Transverse colon (tissue), 4 donors: Measurements from ENCODE around the gene LAPTM5. TPM values are rescaled to one million over a fixed set of nuclear protein-coding genes. Genes with fewer than 3 reads are reported as not detected.

Experiments
- DNase-seq: peaks from one replicate; pipeline ENCODE4 v3.0.0-alpha.2; 2019
- H3K27ac ChIP-seq, 4 donors: fragments of 200-600 bp; sonication (generic); 2 replicates each; pipeline ENCODE4 v1.5.1; 2016 to 2018; ENCODE audit warnings: inconsistent platforms in 4 of 4
- H3K27me3 ChIP-seq: fragments of 200-600 bp; sonication (generic); 2 replicates; pipeline ENCODE4 v1.5.1; 2017; ENCODE audit warnings: inconsistent platforms
- H3K36me3 ChIP-seq, 4 donors: fragments of 200-600 bp; sonication (generic); 2 replicates each; pipeline ENCODE4 v1.5.1; 2017 to 2019; ENCODE audit warnings: inconsistent platforms in 4 of 4
- H3K4me1 ChIP-seq, 4 donors: fragments of 200-600 bp; sonication (generic); 2 replicates each; pipeline ENCODE4 v1.5.1; 2017 to 2020; ENCODE audit warnings: inconsistent platforms in 4 of 4
- H3K4me3 ChIP-seq, 4 donors: fragments of 200-600 bp; sonication (generic); 1 replicate in 1 of 4; 2 replicates in 3 of 4; pipeline versions ENCODE4 v1.5.1 to v1.6.1; 2017 to 2019; ENCODE audit warnings: inconsistent platforms in 4 of 4
- H3K9me3 ChIP-seq, 2 donors: fragments of 200-600 bp; sonication (generic); 2 replicates each; pipeline ENCODE4 v1.5.1; 2017 to 2019; ENCODE audit warnings: inconsistent platforms in 2 of 2
- CTCF ChIP-seq, 5 experiments: fragments of 200-600 bp in 3 of 5; fragments of 450-650 bp in 2 of 5; sonication (generic) in 3 of 5; IDR thresholded peaks; 1 replicate in 2 of 5; 2 replicates in 3 of 5; pipeline ENCODE4 v1.5.1; 2016 to 2017; ENCODE audit warnings: antibody characterized with exemption in 5 of 5, inconsistent platforms in 3 of 5, mild to moderate bottlenecking in 2 of 5, moderate library complexity in 1 of 5
- EP300 ChIP-seq: sonication (generic); formaldehyde crosslinking; IDR thresholded peaks from one replicate; pipeline ENCODE4 v1.6.1; 2017; ENCODE audit warnings: antibody characterized with exemption, low read depth
- POLR2A ChIP-seq: fragments of 450-650 bp; IDR thresholded peaks from one replicate; pipeline ENCODE4 v1.6.1; 2016; ENCODE audit warnings: antibody characterized with exemption, mild to moderate bottlenecking, moderate library complexity
- POLR2AphosphoS5 ChIP-seq, 3 donors: sonication (generic); formaldehyde crosslinking; IDR thresholded peaks; one replicate each; pipeline ENCODE4 v1.6.1; 2016; ENCODE audit warnings: antibody characterized with exemption in 3 of 3
- WGBS, 2 donors: methylation state at CpG; one replicate each; pipeline ENCODE4 v1.1.5; 2018; ENCODE audit warnings: low coverage in 1 of 2; 5-methylcytosine and 5-hydroxymethylcytosine counted together
- in situ Hi-C, 4 donors: fragments of 200-750 bp; cut with MboI; loops; one replicate each; pipeline versions ENCODE4 v1.15.0 to v1.15.1; 2017; ENCODE audit warnings: low sequenced_read_pairs in 3 of 4, low pct_ligation_motif_present in 1 of 4, low pct_unique_long_range_greater_than_20kb in 1 of 4
- intact Hi-C: fragments of 100-400 bp; cut with DNase I; formaldehyde crosslinking; loops from one replicate; pipeline ENCODE4 v1.15.1; 2023; ENCODE audit warnings: low total_unique reads
- total RNA-seq, 4 donors: library from RNA; depleted of rRNA; stranded (reverse); fragments of >200 nt; gene quantifications; one replicate each; pipeline ENCODE4 v1.1.0, GENCODE V29; 2016

LAPTM5 gene
- total RNA-seq, 4 donors from 2014 or later = 5.2 to 66.6 (median 34.5) TPM

- no peaks in the 10 kb centered on the region for H3K27me3 ChIP-seq
- no peak overlapping the region for H3K4me3 ChIP-seq
- TF ChIP-seq POLR2A (no peak), EP300 (no peak), POLR2AphosphoS5 (IDR thresholded peaks at IDR 0.05) (no peak), CTCF (IDR thresholded peaks at IDR 0.05) (no peak)
- no peaks in the 10 kb centered on the region for H3K9me3 ChIP-seq
- intact Hi-C loops = no loop called here
- in situ Hi-C loops = loop anchor here in 2 of 4 donors (5.0 to 25.0 kb wide), 2 partner anchors 114 to 364 kb away; no protein-coding TSS in a partner anchor
- H3K27ac ChIP-seq = peak overlapping the region; percentile 10 to 41 (median 38)
- DNase-seq = peak; percentile 51
- WGBS, 2 donors = 64 to 100% methylated on average over 1 to 9 of the region's 9 CpGs
- no peaks in the 10 kb centered on the region for H3K36me3 ChIP-seq
- peaks cover 0 to 13% (median 8%) of the 10 kb centered on the region in 4 donors for H3K4me1 ChIP-seq
Measured at GRCh38 chr1:30798389-30799232, 41.0 kb upstream of the LAPTM5 start.

DNA sequence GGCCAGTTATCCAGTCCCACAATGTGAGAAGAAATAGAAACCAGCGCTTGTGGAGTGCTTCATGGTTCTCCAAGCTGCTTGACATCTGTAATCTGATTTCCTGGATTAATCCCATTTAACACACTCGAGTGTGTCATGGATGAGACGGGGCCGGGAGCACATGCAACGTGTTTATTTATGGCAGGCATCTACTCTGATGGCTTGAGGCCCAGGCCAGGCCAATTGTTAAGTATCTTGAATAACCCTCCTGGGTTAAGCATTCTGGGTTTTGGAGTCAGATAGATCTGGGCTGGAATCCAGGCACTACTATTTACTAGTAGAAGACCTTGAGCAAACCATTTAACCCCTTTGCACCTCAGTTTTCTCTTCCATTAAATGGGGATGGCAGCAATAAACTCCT is 37.5 kb upstream of the LAPTM5 start:
- no peak for DNase-seq
- in situ Hi-C loops = loop anchor here in 2 of 4 donors (5.0 to 25.0 kb wide), 2 partner anchors 117 to 367 kb away; no protein-coding TSS in a partner anchor
- H3K9me3 ChIP-seq = no peaks in the 10 kb centered on the region
- TF ChIP-seq POLR2AphosphoS5 (IDR thresholded peaks at IDR 0.05) (no peak), CTCF (IDR thresholded peaks at IDR 0.05) (no peak), EP300 (no peak), POLR2A (no peak)
- intact Hi-C loops = no loop called here
- peaks cover 0 to 5% (median 2%) of the 10 kb centered on the region in 4 donors for H3K4me1 ChIP-seq
- 51% methylated on average over 5 of the region's 5 CpGs; no CpG with 5 or more reads in 1 of the 2 donors for WGBS, 2 donors
- H3K4me3 ChIP-seq = no peak overlapping the region
- H3K27ac ChIP-seq = no peak overlapping the region
- H3K36me3 ChIP-seq = no peaks in the 10 kb centered on the region
- no peaks in the 10 kb centered on the region for H3K27me3 ChIP-seq

DNA sequence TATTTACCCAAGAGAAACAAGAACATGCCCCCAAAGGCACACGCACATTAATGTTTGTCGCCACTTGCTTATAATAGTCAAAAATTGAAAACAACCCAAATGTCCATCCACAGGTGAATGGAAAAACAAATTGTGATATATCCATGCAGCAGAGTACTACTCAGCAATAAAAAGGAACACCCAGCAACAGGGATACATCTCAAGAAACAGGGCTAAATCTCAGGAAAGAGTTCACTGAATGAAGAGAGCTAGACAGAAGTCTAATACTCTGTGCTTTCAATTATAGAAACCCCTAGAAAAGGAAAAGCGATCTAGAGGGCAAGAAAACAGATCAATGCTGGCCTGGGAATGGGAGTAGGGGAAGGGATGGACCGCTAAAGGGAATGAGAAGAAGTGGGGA is 36.7 kb upstream of the LAPTM5 start:
- Histone ChIP-seq H3K4me3 (no peak overlapping the region), H3K4me1 (peaks cover 0 to 5% (median 2%) of the 10 kb centered on the region in 4 donors), H3K36me3 (no peaks in the 10 kb centered on the region), H3K27me3 (no peaks in the 10 kb centered on the region), H3K9me3 (no peaks in the 10 kb centered on the region), H3K27ac (no peak overlapping the region)
- intact Hi-C loops = no loop called here
- WGBS, 2 donors = 90 to 96% methylated on average over 3 to 4 of the region's 4 CpGs
- in situ Hi-C loops = loop anchor here in 1 of 4 donors (25.0 kb wide), 1 partner anchor 368 kb away; no protein-coding TSS in a partner anchor
- DNase-seq = no peak
- TF ChIP-seq POLR2AphosphoS5 (IDR thresholded peaks at IDR 0.05) (no peak), CTCF (IDR thresholded peaks at IDR 0.05) (no peak), EP300 (no peak), POLR2A (no peak)

- Histone ChIP-seq H3K4me1 (peaks cover 0 to 5% (median 0%) of the 10 kb centered on the region in 4 donors), H3K4me3 (no peak overlapping the region), H3K9me3 (no peaks in the 10 kb centered on the region), H3K27me3 (no peaks in the 10 kb centered on the region), H3K36me3 (no peaks in the 10 kb centered on the region), H3K27ac (no peak overlapping the region)
- WGBS, 2 donors = 84 to 98% methylated on average over 5 to 16 of the region's 16 CpGs
- TF ChIP-seq POLR2A = no peak
- TF ChIP-seq CTCF (IDR thresholded peaks at IDR 0.05) = no peak
- no peak for TF ChIP-seq EP300
- no peak for TF ChIP-seq POLR2AphosphoS5 (IDR thresholded peaks at IDR 0.05)
- intact Hi-C loops = no loop called here
- in situ Hi-C loops = loop anchor here in 1 of 4 donors (25.0 kb wide), 1 partner anchor 369 kb away; no protein-coding TSS in a partner anchor
- no peak for DNase-seq
Measured at GRCh38 chr1:30793209-30793608, 35.6 kb upstream of the LAPTM5 start.
